ENCODE measurements around the gene NUP160. TPM values are rescaled to one million over a fixed set of nuclear protein-coding genes. Genes with fewer than 3 reads are reported as not detected.
"Not testable (repeated sequence)": the region's sequence is repeated elsewhere in the genome, so short reads cannot be mapped to it uniquely, and the experiment has no call there.

The NUP160 gene
- total RNA-seq, 2 donors from 2014 or later = 13.8 to 15.3 TPM

DNA sequence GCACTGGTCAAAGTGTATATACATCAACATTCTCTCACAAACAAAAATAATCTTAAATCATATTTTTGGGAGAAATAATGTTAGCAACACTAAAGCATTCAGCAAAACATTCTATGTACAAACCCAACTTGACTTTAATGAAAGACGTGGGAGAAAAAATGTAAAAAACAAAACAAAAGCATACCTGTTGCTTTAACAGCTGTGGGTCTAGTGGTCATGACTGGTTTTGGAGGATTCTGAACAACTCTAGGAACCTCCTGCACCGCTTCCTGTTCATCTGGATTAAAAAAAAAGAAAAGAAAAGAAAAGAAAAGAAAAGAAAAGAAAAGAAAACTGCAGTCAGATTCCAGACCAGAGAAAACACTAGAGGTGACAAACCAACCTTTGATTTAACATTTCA, 83.1 kb downstream of the NUP160 start:
- no peak overlapping the region for H3K4me3 ChIP-seq
- ATAC-seq (no peak), DNase-seq (no peak)
- WGBS, 2 donors = 50 to 56% methylated on average over 2 of the region's 2 CpGs
- H3K27ac ChIP-seq = no peak overlapping the region
- no peaks in the 10 kb centered on the region for H3K9me3 ChIP-seq
- intact Hi-C loops (cut with DNase I) = no loop called here
- TF ChIP-seq POLR2A (IDR thresholded peaks at IDR 0.05) = no peak
- TF ChIP-seq, protein P1, sequence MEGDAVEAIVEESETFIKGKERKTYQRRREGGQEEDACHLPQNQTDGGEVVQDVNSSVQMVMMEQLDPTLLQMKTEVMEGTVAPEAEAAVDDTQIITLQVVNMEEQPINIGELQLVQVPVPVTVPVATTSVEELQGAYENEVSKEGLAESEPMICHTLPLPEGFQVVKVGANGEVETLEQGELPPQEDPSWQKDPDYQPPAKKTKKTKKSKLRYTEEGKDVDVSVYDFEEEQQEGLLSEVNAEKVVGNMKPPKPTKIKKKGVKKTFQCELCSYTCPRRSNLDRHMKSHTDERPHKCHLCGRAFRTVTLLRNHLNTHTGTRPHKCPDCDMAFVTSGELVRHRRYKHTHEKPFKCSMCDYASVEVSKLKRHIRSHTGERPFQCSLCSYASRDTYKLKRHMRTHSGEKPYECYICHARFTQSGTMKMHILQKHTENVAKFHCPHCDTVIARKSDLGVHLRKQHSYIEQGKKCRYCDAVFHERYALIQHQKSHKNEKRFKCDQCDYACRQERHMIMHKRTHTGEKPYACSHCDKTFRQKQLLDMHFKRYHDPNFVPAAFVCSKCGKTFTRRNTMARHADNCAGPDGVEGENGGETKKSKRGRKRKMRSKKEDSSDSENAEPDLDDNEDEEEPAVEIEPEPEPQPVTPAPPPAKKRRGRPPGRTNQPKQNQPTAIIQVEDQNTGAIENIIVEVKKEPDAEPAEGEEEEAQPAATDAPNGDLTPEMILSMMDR (IDR thresholded peaks at IDR 0.05) = no peak
- H3K36me3 ChIP-seq (replicated peaks in 1 of 2; ENCODE audit: insufficient read depth in 1 of 2, low read depth in 2 of 2) = peaks cover 0 to 13% of the 10 kb centered on the region in 2 donors
- no peaks in the 10 kb centered on the region for H3K27me3 ChIP-seq
- peaks cover 20% of the 10 kb centered on the region for H3K4me1 ChIP-seq

DNA sequence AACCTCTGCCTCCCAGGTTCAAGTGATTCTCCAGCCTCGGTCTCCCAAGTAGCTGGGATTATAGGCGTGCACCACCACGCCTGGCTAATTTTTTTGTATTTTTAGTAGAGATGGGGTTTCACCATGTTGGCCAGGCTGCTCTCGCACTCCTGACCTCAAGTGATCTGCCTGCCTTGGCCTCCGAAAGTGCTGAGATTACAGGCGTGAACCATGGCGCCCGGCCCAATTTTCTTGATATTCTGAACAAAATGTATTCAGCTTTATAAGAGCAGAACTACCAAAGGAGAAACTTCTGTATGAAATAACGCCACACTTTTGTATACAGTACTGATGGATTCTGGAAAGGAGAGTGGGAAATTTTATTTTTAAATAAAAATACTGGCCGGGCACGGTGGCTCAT, 88.9 kb downstream of the NUP160 start:
- H3K27me3 ChIP-seq; H3K27ac ChIP-seq; H3K4me1 ChIP-seq; intact Hi-C loops (cut with DNase I); ATAC-seq; DNase-seq; H3K9me3 ChIP-seq; H3K4me3 ChIP-seq: not testable (repeated sequence)
- 89 to 94% methylated on average over 9 to 11 of the region's 11 CpGs for WGBS, 2 donors
- H3K36me3 ChIP-seq (replicated peaks in 1 of 2; ENCODE audit: insufficient read depth in 1 of 2, low read depth in 2 of 2) = peaks cover 9 to 40% of the 10 kb centered on the region in 2 donors

DNA sequence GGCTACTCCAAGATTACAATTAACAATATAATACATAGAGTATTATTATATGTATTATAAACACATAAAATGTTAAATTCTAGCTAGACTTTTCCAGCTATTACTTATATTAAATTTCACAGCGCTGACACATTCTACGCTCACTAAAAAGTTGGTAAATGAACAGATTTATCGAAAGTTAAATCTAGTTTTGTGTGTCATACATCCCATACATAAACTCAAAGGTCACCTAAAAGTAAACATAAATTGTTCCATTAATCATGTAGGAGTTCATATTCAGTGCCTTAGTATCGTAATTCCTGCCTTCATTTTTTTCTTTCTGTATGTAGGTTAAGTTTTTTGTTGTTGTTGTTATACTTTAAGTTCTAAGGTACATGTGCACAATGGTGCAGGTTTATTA, 91.9 kb downstream of the NUP160 start:
- H3K4me1 ChIP-seq = no peaks in the 10 kb centered on the region
- H3K36me3 ChIP-seq (replicated peaks in 1 of 2; ENCODE audit: insufficient read depth in 1 of 2, low read depth in 2 of 2) = peaks cover 25 to 61% of the 10 kb centered on the region in 2 donors
- no peak for ATAC-seq
- H3K27ac ChIP-seq = no peak overlapping the region
- H3K9me3 ChIP-seq = no peaks in the 10 kb centered on the region
- H3K4me3 ChIP-seq = no peak overlapping the region
- 79 to 88% methylated on average over 4 of the region's 4 CpGs for WGBS, 2 donors
- TF ChIP-seq, protein P1 (IDR thresholded peaks at IDR 0.05) = no peak
- TF ChIP-seq POLR2A (IDR thresholded peaks at IDR 0.05) = no peak
- no peaks in the 10 kb centered on the region for H3K27me3 ChIP-seq
- DNase-seq = no peak
- intact Hi-C loops (cut with DNase I) = no loop called here

DNA sequence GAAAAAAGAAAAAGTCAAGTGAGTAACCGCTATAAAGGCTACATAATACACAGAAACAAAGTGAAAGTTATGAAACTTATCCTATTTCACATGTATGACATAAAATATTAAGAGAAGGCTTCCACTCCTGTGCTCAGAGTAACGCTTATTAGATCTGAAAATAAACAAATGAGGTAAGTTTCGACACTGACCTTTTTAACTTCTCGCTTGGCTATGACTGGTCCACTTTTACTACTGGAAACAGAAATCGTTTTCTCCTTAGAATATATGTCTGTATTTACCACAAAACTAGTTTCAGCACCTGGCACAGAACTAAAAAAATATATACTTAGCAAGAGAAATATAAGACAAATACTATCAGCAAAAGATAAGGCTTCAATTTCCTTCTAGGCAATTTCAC, 97.4 kb downstream of the NUP160 start:
- Histone ChIP-seq H3K27me3 (no peaks in the 10 kb centered on the region), H3K36me3 (replicated peaks in 1 of 2; ENCODE audit: insufficient read depth in 1 of 2, low read depth in 2 of 2) (peaks cover 42 to 65% of the 10 kb centered on the region in 2 donors), H3K9me3 (no peaks in the 10 kb centered on the region), H3K27ac (no peak overlapping the region), H3K4me3 (no peak overlapping the region), H3K4me1 (no peaks in the 10 kb centered on the region)
- ATAC-seq (no peak), DNase-seq (no peak)
- 80 to 83% methylated on average over 5 of the region's 5 CpGs for WGBS, 2 donors
- intact Hi-C loops (cut with DNase I) = no loop called here
- no peak for TF ChIP-seq POLR2A (IDR thresholded peaks at IDR 0.05)
- TF ChIP-seq, protein P1 (IDR thresholded peaks at IDR 0.05) = no peak

DNA sequence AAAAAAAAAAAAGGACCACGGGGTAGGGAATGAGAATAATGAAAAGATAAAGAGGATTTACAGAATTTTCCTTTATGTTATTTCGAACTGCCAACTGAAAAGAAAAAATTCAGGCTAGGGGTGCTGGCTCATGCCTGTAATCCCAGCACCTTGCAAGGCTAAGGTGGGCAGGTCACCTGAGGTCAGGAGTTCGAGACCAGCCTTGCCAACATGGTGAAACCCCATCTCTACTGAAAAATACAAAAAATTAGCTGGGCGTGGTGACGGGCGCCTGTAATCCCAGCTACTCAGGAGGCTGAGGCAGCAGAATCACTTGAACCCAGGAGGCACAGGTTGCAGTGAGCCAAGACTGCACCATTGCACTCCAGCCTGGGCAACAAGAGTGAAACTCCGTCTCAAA, 105.7 kb downstream of the NUP160 start:
- 94 to 95% methylated on average over 7 of the region's 7 CpGs for WGBS, 2 donors
- H3K27me3 ChIP-seq; H3K27ac ChIP-seq; DNase-seq; H3K4me3 ChIP-seq; intact Hi-C loops (cut with DNase I); H3K9me3 ChIP-seq; ATAC-seq; H3K4me1 ChIP-seq: not testable (repeated sequence)
- H3K36me3 ChIP-seq (replicated peaks in 1 of 2; ENCODE audit: insufficient read depth in 1 of 2, low read depth in 2 of 2) = peaks cover 43 to 65% of the 10 kb centered on the region in 2 donors

DNA sequence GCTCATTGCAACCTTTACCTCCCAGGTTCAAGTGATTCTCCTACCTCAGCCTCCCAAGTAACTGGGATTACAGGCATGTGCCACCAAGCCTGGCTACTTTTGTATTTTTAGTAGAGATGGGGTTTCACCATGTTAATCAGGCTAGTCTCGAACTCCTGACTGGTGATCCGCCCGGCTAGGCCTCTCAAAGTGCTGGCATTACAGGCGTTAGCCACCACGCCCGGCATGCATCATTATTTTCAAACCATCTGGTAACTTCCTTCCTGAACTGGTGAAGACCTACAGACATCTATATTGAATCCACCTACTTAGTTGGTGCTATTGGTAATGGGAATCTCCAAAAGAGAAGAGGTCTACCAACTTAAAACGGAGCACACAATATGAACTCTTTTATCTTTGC, 110.3 kb downstream of the NUP160 start:
- 87 to 92% methylated on average over 7 of the region's 7 CpGs for WGBS, 2 donors
- H3K4me3 ChIP-seq, H3K4me1 ChIP-seq: not testable (repeated sequence)

More for the DNA sequence above, 110.3 kb downstream of the NUP160 start:
- ATAC-seq; intact Hi-C loops (cut with DNase I); DNase-seq; H3K27me3 ChIP-seq; H3K27ac ChIP-seq; H3K9me3 ChIP-seq: not testable (repeated sequence)
- peaks cover 17 to 42% of the 10 kb centered on the region in 2 donors for H3K36me3 ChIP-seq (replicated peaks in 1 of 2; ENCODE audit: insufficient read depth in 1 of 2, low read depth in 2 of 2)

Data from body of pancreas (tissue), 4 donors.